SK-N-SH (cell line): ENCODE measurements around the gene BFSP2. TPM values are rescaled to one million over a fixed set of nuclear protein-coding genes. Genes with fewer than 3 reads are reported as not detected.

Experiments used
- CTCF ChIA-PET: fragments of 300-600, 350-600 bp; formaldehyde crosslinking; extraction: SDS; loops from one replicate; lab custom pipeline; 2021; lab: Yijun Ruan, JAX
- POLR2A ChIA-PET: fragments of 350-600 bp; sonication (Branson Sonifier 250); formaldehyde crosslinking; extraction: SDS; loops from one replicate; lab custom pipeline; 2020; ENCODE audit warnings: antibody characterized with exemption, inconsistent platforms; lab: Yijun Ruan, JAX
- DNase-seq: peaks from one replicate; pipeline ENCODE4 v3.0.0; 2012
- H2AFZ ChIP-seq: fragments of 200-600 bp; sonication (generic); 2 replicates; pipeline ENCODE4 v1.8.1; 2016; ENCODE audit warnings: antibody characterized with exemption, mild to moderate bottlenecking, low read depth
- H3F3A ChIP-seq: fragments of 200-600 bp; sonication (generic); replicated peaks from 2 replicates; pipeline ENCODE3; 2016; ENCODE audit warnings: antibody characterized with exemption, mild to moderate bottlenecking; ENCODE audit not compliant: insufficient read depth
- H3K27ac ChIP-seq, 2 experiments: fragments of 200-500 bp in 1 of 2; fragments of 200-600 bp in 1 of 2; sonication (Bioruptor generic) in 1 of 2; sonication (generic), shearing (Covaris generic) in 1 of 2; 2 replicates each; pipeline versions ENCODE4 v1.5.1 to v1.6.1; 2014 to 2016; ENCODE audit warnings: low read depth in 2 of 2, inconsistent platforms in 1 of 2, low read length in 1 of 2, mild to moderate bottlenecking in 1 of 2, mixed read lengths in 1 of 2
- H3K27me3 ChIP-seq: fragments of 200-600 bp; sonication (generic), shearing (Covaris generic); 2 replicates; pipeline ENCODE4 v1.6.1; 2016; ENCODE audit warnings: mixed run types; ENCODE audit not compliant: insufficient read depth
- H3K36me3 ChIP-seq, 2 experiments: fragments of 200-500 bp in 1 of 2; fragments of 200-600 bp in 1 of 2; sonication (Bioruptor generic) in 1 of 2; sonication (generic) in 1 of 2; replicated peaks in 1 of 2; 2 replicates each; pipeline versions ENCODE3 to v1.5.1; 2014 to 2016; ENCODE audit warnings: low read length in 1 of 2, mild to moderate bottlenecking in 1 of 2; ENCODE audit not compliant: insufficient read depth in 2 of 2, control insufficient read depth in 1 of 2
- H3K4me1 ChIP-seq, 2 experiments: fragments of 200-500 bp in 1 of 2; fragments of 200-600 bp in 1 of 2; sonication (Bioruptor generic) in 1 of 2; sonication (generic), shearing (Covaris generic) in 1 of 2; 2 replicates each; pipeline versions ENCODE4 v1.5.1 to v1.6.1; 2014 to 2016; ENCODE audit warnings: low read depth in 1 of 2, low read length in 1 of 2, mixed run types in 1 of 2; ENCODE audit not compliant: insufficient read depth in 2 of 2, control insufficient read depth in 1 of 2
- H3K4me2 ChIP-seq: fragments of 200-600 bp; sonication (generic), shearing (Covaris generic); 2 replicates; pipeline ENCODE4 v1.6.1; 2017; ENCODE audit warnings: mixed run types
- H3K4me3 ChIP-seq, 2 experiments: fragments of 200-500 bp in 1 of 2; fragments of 200-600 bp in 1 of 2; sonication (Bioruptor generic) in 1 of 2; sonication (generic), shearing (Covaris generic) in 1 of 2; 2 replicates each; pipeline versions ENCODE4 v1.5.1 to v1.8.1; 2014 to 2016; ENCODE audit warnings: low read depth in 2 of 2, inconsistent platforms in 1 of 2, low read length in 1 of 2, mild to moderate bottlenecking in 1 of 2, mixed read lengths in 1 of 2, moderate library complexity in 1 of 2
- H3K79me2 ChIP-seq: fragments of 200-600 bp; sonication (generic); 2 replicates; pipeline ENCODE4 v1.8.1; 2017; ENCODE audit warnings: mild to moderate bottlenecking; ENCODE audit not compliant: insufficient read depth
- H3K9ac ChIP-seq: fragments of 200-600 bp; sonication (generic); 2 replicates; pipeline ENCODE4 v1.6.1; 2017; ENCODE audit warnings: mixed run types
- H3K9me2 ChIP-seq: fragments of 200-600 bp; sonication (generic); 2 replicates; pipeline ENCODE4 v1.6.1; 2017; ENCODE audit warnings: mixed run types
- H3K9me3 ChIP-seq: fragments of 200-600 bp; sonication (generic); 2 replicates; pipeline ENCODE4 v1.6.1; 2017; ENCODE audit warnings: mixed run types, mild to moderate bottlenecking, moderate library complexity
- H4K20me1 ChIP-seq: fragments of 200-600 bp; sonication (generic); 2 replicates; pipeline ENCODE4 v1.6.1; 2017; ENCODE audit warnings: mild to moderate bottlenecking, mixed run types; ENCODE audit not compliant: insufficient read depth
- CHD2 ChIP-seq: fragments of 150-350 bp; IDR thresholded peaks from 2 replicates; pipeline ENCODE4 v1.6.1; 2018; ENCODE audit warnings: low read length; ENCODE audit not compliant: partially characterized antibody
- ELF1 ChIP-seq: IDR thresholded peaks from 2 replicates; pipeline ENCODE4 v1.4.0; 2012
- EP300 ChIP-seq, 2 experiments: IDR thresholded peaks; 2 replicates each; pipeline versions ENCODE4 v1.4.0 to v1.6.1; 2012; ENCODE audit warnings: borderline replicate concordance in 1 of 2, low read depth in 1 of 2, low read length in 1 of 2
- EZH2phosphoT487 ChIP-seq: fragments of 200-600 bp; sonication (generic); IDR thresholded peaks from 2 replicates; pipeline ENCODE4 v1.6.1; 2017; ENCODE audit warnings: low read depth, mixed run types, mild to moderate bottlenecking, antibody characterized with exemption, moderate library complexity, borderline replicate concordance
- FOSL2 ChIP-seq: IDR thresholded peaks from 2 replicates; pipeline ENCODE4 v1.4.0; 2012; ENCODE audit warnings: low read depth, mild to moderate bottlenecking, moderate library complexity, borderline replicate concordance
- MEF2A ChIP-seq: IDR thresholded peaks from 2 replicates; pipeline ENCODE4 v1.4.0; 2012; ENCODE audit warnings: low read depth, borderline replicate concordance
- MXI1 ChIP-seq: IDR thresholded peaks from 2 replicates; pipeline ENCODE4 v1.6.1; 2012; ENCODE audit warnings: mild to moderate bottlenecking, low read depth, low read length, improper control_type of control experiment
- POLR2AphosphoS5 ChIP-seq: IDR thresholded peaks from 2 replicates; pipeline ENCODE4 v1.6.1; 2012; ENCODE audit warnings: low read depth, low read length
- RAD21 ChIP-seq: IDR thresholded peaks from 2 replicates; pipeline ENCODE4 v1.6.1; 2012; ENCODE audit warnings: mild to moderate bottlenecking, low read length
- RFX5 ChIP-seq: IDR thresholded peaks from 2 replicates; pipeline ENCODE4 v1.6.1; 2012; ENCODE audit warnings: mild to moderate bottlenecking, improper control_type of control experiment, low read length
- SMC3 ChIP-seq: IDR thresholded peaks from 2 replicates; pipeline ENCODE4 v1.6.1; 2012; ENCODE audit warnings: low read depth, low read length, improper control_type of control experiment
- TCF12 ChIP-seq: IDR thresholded peaks from 2 replicates; pipeline ENCODE4 v1.4.0; 2012
- YY1 ChIP-seq: IDR thresholded peaks from 2 replicates; pipeline ENCODE4 v1.4.0; 2012; ENCODE audit warnings: low read depth, mild to moderate bottlenecking
- polyA plus RNA-seq, 3 experiments: library from polyadenylated mRNA; depleted of rRNA; stranded (reverse); fragments of >200 nt; gene quantifications; 2 replicates each; pipeline ENCODE4 v1.2.3, GENCODE V29; 2012
- TF ChIP-seq, protein P1 (sequence below): fragments of 150-350 bp; IDR thresholded peaks from 2 replicates; pipeline ENCODE4 v1.6.1; 2017; ENCODE audit warnings: antibody characterized with exemption, low read length, low read depth, borderline replicate concordance
- TF ChIP-seq, protein P2 (sequence below): IDR thresholded peaks from 2 replicates; pipeline ENCODE4 v1.6.1; 2012; ENCODE audit warnings: mild to moderate bottlenecking, low read depth, low read length, moderate library complexity
- TF ChIP-seq, protein P3 (sequence below): IDR thresholded peaks from 2 replicates; pipeline ENCODE4 v1.4.0; 2012; ENCODE audit warnings: low read depth, borderline replicate concordance
- TF ChIP-seq, protein P4 (sequence below): fragments of 200-600 bp; sonication (generic); IDR thresholded peaks from 2 replicates; pipeline ENCODE4 v1.6.1; 2017; ENCODE audit warnings: antibody characterized with exemption, mild to moderate bottlenecking, moderate library complexity

Gene BFSP2
- polyA plus RNA-seq, 1 of the 3 experiments (the other 2 are of a cell fraction), result not detected

DNA sequence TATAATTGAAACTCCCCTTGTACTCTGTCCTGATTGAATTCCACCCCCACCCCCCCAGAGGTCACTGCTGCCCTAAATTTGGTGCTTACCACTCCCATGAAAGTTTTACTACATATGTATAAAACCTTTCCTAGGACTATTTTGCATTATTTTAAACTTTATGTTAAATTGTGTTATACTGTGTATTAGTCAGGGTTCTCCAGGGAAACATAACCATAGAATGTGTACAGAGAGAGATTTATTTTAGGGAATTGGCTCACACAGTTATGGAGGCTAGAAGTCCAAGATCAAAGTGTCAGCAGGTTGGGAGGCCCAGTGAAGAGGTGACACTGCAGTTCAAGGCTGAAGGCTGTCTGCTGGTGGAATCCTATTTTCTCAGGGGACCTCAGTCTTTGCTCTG, 29.2 kb downstream of the BFSP2 start:
- TF ChIP-seq, protein P1, sequence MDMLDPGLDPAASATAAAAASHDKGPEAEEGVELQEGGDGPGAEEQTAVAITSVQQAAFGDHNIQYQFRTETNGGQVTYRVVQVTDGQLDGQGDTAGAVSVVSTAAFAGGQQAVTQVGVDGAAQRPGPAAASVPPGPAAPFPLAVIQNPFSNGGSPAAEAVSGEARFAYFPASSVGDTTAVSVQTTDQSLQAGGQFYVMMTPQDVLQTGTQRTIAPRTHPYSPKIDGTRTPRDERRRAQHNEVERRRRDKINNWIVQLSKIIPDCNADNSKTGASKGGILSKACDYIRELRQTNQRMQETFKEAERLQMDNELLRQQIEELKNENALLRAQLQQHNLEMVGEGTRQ, result no peak
- TF ChIP-seq RAD21 (no peak), EP300 (IDR thresholded peaks at IDR 0.05; ENCODE audit: borderline replicate concordance in 1 of 2, low read depth in 1 of 2, low read length in 1 of 2) (no peak), POLR2AphosphoS5 (no peak), MXI1 (no peak), TCF12 (no peak), YY1 (no peak), ELF1 (no peak), RFX5 (no peak), FOSL2 (no peak), SMC3 (no peak), EZH2phosphoT487 (no peak), CHD2 (no peak), MEF2A (no peak)
- TF ChIP-seq, protein P2, sequence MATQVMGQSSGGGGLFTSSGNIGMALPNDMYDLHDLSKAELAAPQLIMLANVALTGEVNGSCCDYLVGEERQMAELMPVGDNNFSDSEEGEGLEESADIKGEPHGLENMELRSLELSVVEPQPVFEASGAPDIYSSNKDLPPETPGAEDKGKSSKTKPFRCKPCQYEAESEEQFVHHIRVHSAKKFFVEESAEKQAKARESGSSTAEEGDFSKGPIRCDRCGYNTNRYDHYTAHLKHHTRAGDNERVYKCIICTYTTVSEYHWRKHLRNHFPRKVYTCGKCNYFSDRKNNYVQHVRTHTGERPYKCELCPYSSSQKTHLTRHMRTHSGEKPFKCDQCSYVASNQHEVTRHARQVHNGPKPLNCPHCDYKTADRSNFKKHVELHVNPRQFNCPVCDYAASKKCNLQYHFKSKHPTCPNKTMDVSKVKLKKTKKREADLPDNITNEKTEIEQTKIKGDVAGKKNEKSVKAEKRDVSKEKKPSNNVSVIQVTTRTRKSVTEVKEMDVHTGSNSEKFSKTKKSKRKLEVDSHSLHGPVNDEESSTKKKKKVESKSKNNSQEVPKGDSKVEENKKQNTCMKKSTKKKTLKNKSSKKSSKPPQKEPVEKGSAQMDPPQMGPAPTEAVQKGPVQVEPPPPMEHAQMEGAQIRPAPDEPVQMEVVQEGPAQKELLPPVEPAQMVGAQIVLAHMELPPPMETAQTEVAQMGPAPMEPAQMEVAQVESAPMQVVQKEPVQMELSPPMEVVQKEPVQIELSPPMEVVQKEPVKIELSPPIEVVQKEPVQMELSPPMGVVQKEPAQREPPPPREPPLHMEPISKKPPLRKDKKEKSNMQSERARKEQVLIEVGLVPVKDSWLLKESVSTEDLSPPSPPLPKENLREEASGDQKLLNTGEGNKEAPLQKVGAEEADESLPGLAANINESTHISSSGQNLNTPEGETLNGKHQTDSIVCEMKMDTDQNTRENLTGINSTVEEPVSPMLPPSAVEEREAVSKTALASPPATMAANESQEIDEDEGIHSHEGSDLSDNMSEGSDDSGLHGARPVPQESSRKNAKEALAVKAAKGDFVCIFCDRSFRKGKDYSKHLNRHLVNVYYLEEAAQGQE, result no peak
- TF ChIP-seq, protein P3, sequence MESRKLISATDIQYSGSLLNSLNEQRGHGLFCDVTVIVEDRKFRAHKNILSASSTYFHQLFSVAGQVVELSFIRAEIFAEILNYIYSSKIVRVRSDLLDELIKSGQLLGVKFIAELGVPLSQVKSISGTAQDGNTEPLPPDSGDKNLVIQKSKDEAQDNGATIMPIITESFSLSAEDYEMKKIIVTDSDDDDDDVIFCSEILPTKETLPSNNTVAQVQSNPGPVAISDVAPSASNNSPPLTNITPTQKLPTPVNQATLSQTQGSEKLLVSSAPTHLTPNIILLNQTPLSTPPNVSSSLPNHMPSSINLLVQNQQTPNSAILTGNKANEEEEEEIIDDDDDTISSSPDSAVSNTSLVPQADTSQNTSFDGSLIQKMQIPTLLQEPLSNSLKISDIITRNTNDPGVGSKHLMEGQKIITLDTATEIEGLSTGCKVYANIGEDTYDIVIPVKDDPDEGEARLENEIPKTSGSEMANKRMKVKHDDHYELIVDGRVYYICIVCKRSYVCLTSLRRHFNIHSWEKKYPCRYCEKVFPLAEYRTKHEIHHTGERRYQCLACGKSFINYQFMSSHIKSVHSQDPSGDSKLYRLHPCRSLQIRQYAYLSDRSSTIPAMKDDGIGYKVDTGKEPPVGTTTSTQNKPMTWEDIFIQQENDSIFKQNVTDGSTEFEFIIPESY, result no peak
- TF ChIP-seq, protein P4, sequence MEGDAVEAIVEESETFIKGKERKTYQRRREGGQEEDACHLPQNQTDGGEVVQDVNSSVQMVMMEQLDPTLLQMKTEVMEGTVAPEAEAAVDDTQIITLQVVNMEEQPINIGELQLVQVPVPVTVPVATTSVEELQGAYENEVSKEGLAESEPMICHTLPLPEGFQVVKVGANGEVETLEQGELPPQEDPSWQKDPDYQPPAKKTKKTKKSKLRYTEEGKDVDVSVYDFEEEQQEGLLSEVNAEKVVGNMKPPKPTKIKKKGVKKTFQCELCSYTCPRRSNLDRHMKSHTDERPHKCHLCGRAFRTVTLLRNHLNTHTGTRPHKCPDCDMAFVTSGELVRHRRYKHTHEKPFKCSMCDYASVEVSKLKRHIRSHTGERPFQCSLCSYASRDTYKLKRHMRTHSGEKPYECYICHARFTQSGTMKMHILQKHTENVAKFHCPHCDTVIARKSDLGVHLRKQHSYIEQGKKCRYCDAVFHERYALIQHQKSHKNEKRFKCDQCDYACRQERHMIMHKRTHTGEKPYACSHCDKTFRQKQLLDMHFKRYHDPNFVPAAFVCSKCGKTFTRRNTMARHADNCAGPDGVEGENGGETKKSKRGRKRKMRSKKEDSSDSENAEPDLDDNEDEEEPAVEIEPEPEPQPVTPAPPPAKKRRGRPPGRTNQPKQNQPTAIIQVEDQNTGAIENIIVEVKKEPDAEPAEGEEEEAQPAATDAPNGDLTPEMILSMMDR, result no peak
- CTCF ChIA-PET, result no interaction called here
- Histone ChIP-seq H3K9me3 (no peaks in the 10 kb centered on the region), H3K9me2 (no peaks in the 10 kb centered on the region), H2AFZ (no peak overlapping the region), H3K36me3 (no peaks in the 10 kb centered on the region), H3F3A (no peaks in the 10 kb centered on the region), H3K27me3 (no peaks in the 10 kb centered on the region), H4K20me1 (no peaks in the 10 kb centered on the region), H3K27ac (no peak overlapping the region), H3K4me2 (no peak overlapping the region), H3K79me2 (no peaks in the 10 kb centered on the region), H3K4me1 (peaks cover 3 to 12% of the 10 kb centered on the region in 2 experiments; a peak in 2 of 4 replicates), H3K4me3 (no peak overlapping the region), H3K9ac (no peak overlapping the region)
- POLR2A ChIA-PET, result no interaction called here
- DNase-seq, result no peak
